HepG2 (cell line): ENCODE data around the gene RASSF7. TPM values are rescaled to one million over a fixed set of nuclear protein-coding genes. Genes with fewer than 3 reads are reported as not detected.

Experiments
- BATF2 ChIP-seq: sonication (generic); formaldehyde crosslinking; IDR thresholded peaks from 2 replicates; pipeline ENCODE4 v1.8.0; 2022; ENCODE audit warnings: mild to moderate bottlenecking, missing genetic modification reagents, moderate library complexity
- CCDC6 ChIP-seq: sonication (generic); formaldehyde crosslinking; IDR thresholded peaks from 2 replicates; pipeline ENCODE4 v1.8.1; 2022; ENCODE audit warnings: mild to moderate bottlenecking, missing genetic modification reagents, moderate library complexity
- DMTF1 ChIP-seq: sonication (generic); formaldehyde crosslinking; IDR thresholded peaks from 2 replicates; pipeline ENCODE4 v1.4.0; 2020; ENCODE audit warnings: mild to moderate bottlenecking, missing genetic modification reagents
- EP300 ChIP-seq, 3 experiments: sonication (generic) in 1 of 3; formaldehyde crosslinking in 1 of 3; IDR thresholded peaks; 2 replicates each; pipeline versions ENCODE4 v1.5.1 to v1.6.1; 2011 to 2020; ENCODE audit warnings: low read depth in 2 of 3, low read length in 2 of 3, borderline replicate concordance in 1 of 3, improper control_type of control experiment in 1 of 3, mild to moderate bottlenecking in 1 of 3, missing genetic modification reagents in 1 of 3, moderate library complexity in 1 of 3
- ERF ChIP-seq: IDR thresholded peaks from 2 replicates; pipeline ENCODE4 v1.6.1; 2018; ENCODE audit warnings: missing biosample characterization, missing genetic modification reagents
- ETV6 ChIP-seq: sonication (generic); formaldehyde crosslinking; conservative IDR thresholded peaks from 2 replicates; pipeline ENCODE4 v1.4.0; 2020; ENCODE audit warnings: missing genetic modification reagents
- HNRNPUL1 ChIP-seq: fragments of 200-400 bp; formaldehyde crosslinking; IDR thresholded peaks from 2 replicates; pipeline ENCODE4 v1.6.1; 2017; ENCODE audit warnings: low read depth, mild to moderate bottlenecking, low read length, moderate library complexity
- HOXD1 ChIP-seq: sonication (generic); formaldehyde crosslinking; IDR thresholded peaks from 2 replicates; pipeline ENCODE4 v1.5.0; 2020; ENCODE audit warnings: missing genetic modification reagents
- KDM5A ChIP-seq: fragments of 200-600 bp; sonication (generic); IDR thresholded peaks from 2 replicates; pipeline ENCODE4 v1.7.0; 2018; ENCODE audit warnings: antibody characterized with exemption, mild to moderate bottlenecking, low read length, borderline replicate concordance
- MIER2 ChIP-seq: IDR thresholded peaks from 2 replicates; pipeline ENCODE4 v1.6.1; 2016; ENCODE audit warnings: missing biosample characterization, missing genetic modification reagents
- MTA1 ChIP-seq: sonication (generic); formaldehyde crosslinking; IDR thresholded peaks from 2 replicates; pipeline ENCODE4 v1.4.0; 2020; ENCODE audit warnings: missing genetic modification reagents, mild to moderate bottlenecking, borderline replicate concordance
- NR2F6 ChIP-seq, 2 experiments: IDR thresholded peaks; 2 replicates each; pipeline ENCODE4 v1.6.1; 2016; ENCODE audit warnings: antibody characterized with exemption in 1 of 2, mild to moderate bottlenecking in 1 of 2
- RBM22 ChIP-seq: fragments of 200-400 bp; formaldehyde crosslinking; optimal IDR thresholded peaks from 2 replicates; pipeline ENCODE3; 2017; ENCODE audit warnings: mild to moderate bottlenecking, low read length, moderate library complexity
- RXRB ChIP-seq: IDR thresholded peaks from 2 replicates; pipeline ENCODE4 v1.6.1; 2016; ENCODE audit warnings: borderline replicate concordance, missing genetic modification reagents, missing compliant biosample characterization
- SIX1 ChIP-seq: sonication (generic); formaldehyde crosslinking; IDR thresholded peaks from 2 replicates; pipeline ENCODE4 v1.4.0; 2020; ENCODE audit warnings: missing genetic modification reagents, borderline replicate concordance
- STAT5B ChIP-seq: sonication (generic); formaldehyde crosslinking; IDR thresholded peaks from 2 replicates; pipeline ENCODE4 v1.4.0; 2020; ENCODE audit warnings: missing genetic modification reagents
- TEAD3 ChIP-seq: optimal IDR thresholded peaks from 2 replicates; pipeline ENCODE3; 2016; ENCODE audit warnings: borderline replicate concordance
- TOPORS ChIP-seq: sonication (generic); formaldehyde crosslinking; IDR thresholded peaks from 2 replicates; pipeline ENCODE4 v1.8.0; 2023; ENCODE audit warnings: mild to moderate bottlenecking, missing genetic modification reagents
- ZFP1 ChIP-seq: IDR thresholded peaks from 2 replicates; pipeline ENCODE4 v1.6.1; 2016
- ZFP37 ChIP-seq: sonication (generic); formaldehyde crosslinking; IDR thresholded peaks from 2 replicates; pipeline ENCODE4 v1.4.0; 2020; ENCODE audit warnings: missing genetic modification reagents, borderline replicate concordance
- ZNF20 ChIP-seq: sonication (generic); formaldehyde crosslinking; IDR thresholded peaks from 2 replicates; pipeline ENCODE4 v1.4.0; 2020; ENCODE audit warnings: mild to moderate bottlenecking, moderate library complexity, missing genetic modification reagents
- ZNF326 ChIP-seq: sonication (generic); formaldehyde crosslinking; IDR thresholded peaks from 2 replicates; pipeline ENCODE4 v1.4.0; 2020; ENCODE audit warnings: missing genetic modification reagents, borderline replicate concordance
- ZNF703 ChIP-seq: sonication (generic); formaldehyde crosslinking; IDR thresholded peaks from 2 replicates; pipeline ENCODE4 v1.5.1; 2020; ENCODE audit warnings: missing genetic modification reagents, mild to moderate bottlenecking, moderate library complexity, borderline replicate concordance
- ZNF761 ChIP-seq: sonication (generic); formaldehyde crosslinking; conservative IDR thresholded peaks from 2 replicates; pipeline ENCODE4 v1.4.0; 2020; ENCODE audit warnings: mild to moderate bottlenecking, missing genetic modification reagents
- polyA plus RNA-seq, 8 experiments: library from polyadenylated mRNA; depleted of rRNA in 3 of 8; stranded (reverse) in 7 of 8; unstranded in 1 of 8; fragments of >200 nt; fragmentation: Illumina TruSeq in 4 of 8; extraction: Trizol in 4 of 8; gene quantifications; 2 replicates each; pipeline versions ENCODE4 v1.2.1 to v1.2.3, GENCODE V29; 2011 to 2016; ENCODE audit warnings: low read depth in 4 of 8, missing spikeins in 1 of 8, mixed read lengths in 1 of 8; ENCODE audit not compliant: insufficient read depth in 1 of 8
- total RNA-seq, 5 experiments: library from RNA; depleted of rRNA; stranded (reverse); fragments of >200 nt; fragmentation: Illumina TruSeq; extraction: Trizol; gene quantifications; 2 replicates each; pipeline ENCODE4 v1.2.3, GENCODE V29; 2016; ENCODE audit warnings: low read depth in 1 of 5

The RASSF7 gene
- total and polyA plus RNA-seq, 2 of the 13 experiments (the other 11 are each of a cell fraction or from before 2014, with no cell fraction given) = 20.2 to 28.6 TPM

GRCh38 chr11:578276-579035, 17.7 kb downstream of the RASSF7 start (continued):
- TF ChIP-seq EP300 (IDR thresholded peaks at IDR 0.05; ENCODE audit: low read depth in 2 of 2, low read length in 2 of 2) (no peak), EP300 (CRISPR knock-in tag; IDR thresholded peaks at IDR 0.05; ENCODE audit: borderline replicate concordance) (no peak), ETV6 (no peak), TEAD3 (CRISPR knock-in tag) (peak; percentile 19), KDM5A (no peak), CCDC6 (CRISPR knock-in tag) (no peak), ZNF703 (CRISPR knock-in tag) (no peak), TOPORS (CRISPR knock-in tag) (no peak), ZNF761 (no peak), MIER2 (CRISPR knock-in tag) (no peak), ZNF326 (CRISPR knock-in tag) (no peak), BATF2 (no peak), DMTF1 (CRISPR knock-in tag) (no peak), ZFP37 (CRISPR knock-in tag) (no peak), ZFP1 (CRISPR knock-in tag) (no peak), MTA1 (no peak), RBM22 (no peak), HOXD1 (CRISPR knock-in tag) (no peak), SIX1 (CRISPR knock-in tag) (no peak), STAT5B (CRISPR knock-in tag) (no peak), RXRB (CRISPR knock-in tag) (no peak), ZNF20 (CRISPR knock-in tag) (no peak), HNRNPUL1 (no peak), ERF (CRISPR knock-in tag) (no peak), NR2F6 (IDR thresholded peaks at IDR 0.05) (no peak), NR2F6 (CRISPR knock-in tag; IDR thresholded peaks at IDR 0.05) (0 out of 2 replicates have a peak, but pooled peaks have one; percentile 5)
